ENCODE data around the gene NME3. TPM values are rescaled to one million over a fixed set of nuclear protein-coding genes. Genes with fewer than 3 reads are reported as not detected.

The NME3 gene
- total and polyA plus RNA-seq, 2 donors (not counting 3 experiments of a cell fraction or from before 2014, with no cell fraction given), result 38.2 to 74.4 TPM

GRCh38 chr16:1810106-1810505 lies 38.8 kb upstream of the NME3 start:
- FAIRE-seq (no peak), DNase-seq (ENCODE audit: low read depth, low spot score) (no peak)
- Histone ChIP-seq H4K20me1 (replicated peaks; ENCODE audit: control insufficient read depth, extremely low read depth, insufficient read depth, low read length) (no peaks in the 10 kb centered on the region), H3K27ac (ENCODE audit: insufficient read depth, low read depth, low read length) (no peak overlapping the region), H3K9me1 (replicated peaks; ENCODE audit: control insufficient read depth, extremely low read depth, insufficient read depth, low read length) (no peaks in the 10 kb centered on the region), H3K4me1 (ENCODE audit: control insufficient read depth, extremely low read depth, insufficient read depth, low read length) (no peaks in the 10 kb centered on the region), H3K9me3 (replicated peaks; ENCODE audit: control insufficient read depth, insufficient read depth, low read length) (no peaks in the 10 kb centered on the region), H3K36me3 (ENCODE audit: control insufficient read depth in 2 of 2, extremely low read depth in 1 of 2, insufficient read depth in 2 of 2, low read length in 2 of 2) (peaks cover 0 to 26% of the 10 kb centered on the region in 2 experiments), H3K4me3 (replicated peaks in 1 of 3; ENCODE audit: insufficient read depth in 1 of 3, low read depth in 1 of 3, low read length in 3 of 3) (no peak overlapping the region), H3K79me2 (ENCODE audit: control insufficient read depth, insufficient read depth, low read length) (no peaks in the 10 kb centered on the region), H3K4me2 (ENCODE audit: insufficient read depth, low read length) (no peak overlapping the region), H3K9ac (replicated peaks; ENCODE audit: extremely low read depth, insufficient read depth, low read length) (no peak overlapping the region), H3K27me3 (ENCODE audit: control insufficient read depth in 2 of 2, insufficient read depth in 2 of 2, low read length in 2 of 2) (no peaks in the 10 kb centered on the region), H2AFZ (ENCODE audit: low read depth, low read length) (no peak overlapping the region)
- dilution Hi-C loops (cut with MboI; ENCODE audit: extremely low pct_ligation_motif_present, low sequenced_read_pairs), result no loop called here
- intact Hi-C loops (cut with micrococcal nuclease), result no loop called here
- TF ChIP-seq GATA2 (IDR thresholded peaks at IDR 0.05; ENCODE audit: insufficient read depth, insufficient read length, low read depth, low read length) (no peak), POLR2AphosphoS5 (IDR thresholded peaks at IDR 0.05; ENCODE audit: insufficient read depth, low read depth, low read length) (no peak), POLR2A (IDR thresholded peaks at IDR 0.05; ENCODE audit: low read depth, low read length) (no peak), FOS (IDR thresholded peaks at IDR 0.05; ENCODE audit: borderline replicate concordance, insufficient read depth, low read length) (no peak)
- ChIA-PET POLR2A (no interaction called here), CTCF (no interaction called here)
- no TSS peak for BruUV-seq (replicated peaks)

GRCh38 chr16:1809281-1809801 lies 38.0 kb upstream of the NME3 start:
- no peaks in the 10 kb centered on the region for H3K4me1 ChIP-seq (ENCODE audit: control insufficient read depth, extremely low read depth, insufficient read depth, low read length)
- no peak overlapping the region for H3K4me2 ChIP-seq (ENCODE audit: insufficient read depth, low read length)
- no peak overlapping the region for H3K4me3 ChIP-seq (replicated peaks in 1 of 3; ENCODE audit: insufficient read depth in 1 of 3, low read depth in 1 of 3, low read length in 3 of 3)
- no peak for FAIRE-seq
- no peaks in the 10 kb centered on the region for H3K79me2 ChIP-seq (ENCODE audit: control insufficient read depth, insufficient read depth, low read length)
- H3K9me1 ChIP-seq (replicated peaks; ENCODE audit: control insufficient read depth, extremely low read depth, insufficient read depth, low read length), result no peaks in the 10 kb centered on the region
- H3K27me3 ChIP-seq (ENCODE audit: control insufficient read depth in 2 of 2, insufficient read depth in 2 of 2, low read length in 2 of 2), result no peaks in the 10 kb centered on the region
- TF ChIP-seq GATA2 (IDR thresholded peaks at IDR 0.05; ENCODE audit: insufficient read depth, insufficient read length, low read depth, low read length) (no peak), FOS (IDR thresholded peaks at IDR 0.05; ENCODE audit: borderline replicate concordance, insufficient read depth, low read length) (no peak)
- H3K9me3 ChIP-seq (replicated peaks; ENCODE audit: control insufficient read depth, insufficient read depth, low read length), result no peaks in the 10 kb centered on the region
- H3K9ac ChIP-seq (replicated peaks; ENCODE audit: extremely low read depth, insufficient read depth, low read length), result no peak overlapping the region
- dilution Hi-C loops (cut with MboI; ENCODE audit: extremely low pct_ligation_motif_present, low sequenced_read_pairs) (no loop called here), intact Hi-C loops (cut with micrococcal nuclease) (no loop called here)
- no peak for DNase-seq (ENCODE audit: low read depth, low spot score)
- no peak overlapping the region for H3K27ac ChIP-seq (ENCODE audit: insufficient read depth, low read depth, low read length)
- POLR2A ChIA-PET, result no interaction called here
- no TSS peak for BruUV-seq (replicated peaks)
- peaks cover 0 to 28% of the 10 kb centered on the region in 2 experiments for H3K36me3 ChIP-seq (ENCODE audit: control insufficient read depth in 2 of 2, extremely low read depth in 1 of 2, insufficient read depth in 2 of 2, low read length in 2 of 2)
- CTCF ChIA-PET, result no interaction called here
- no peaks in the 10 kb centered on the region for H4K20me1 ChIP-seq (replicated peaks; ENCODE audit: control insufficient read depth, extremely low read depth, insufficient read depth, low read length)
- no peak overlapping the region for H2AFZ ChIP-seq (ENCODE audit: low read depth, low read length)

Measured in endothelial cell of umbilical vein (primary cell).